Brain microvascular endothelial cell (primary cell): ENCODE results near the gene C4BPB.

Source experiments
- DNase-seq: peaks from one replicate; pipeline ENCODE4 v3.0.0-alpha.2; 2020
- H3K27ac ChIP-seq: fragments of 250-450 bp; sonication (Bioruptor Pico); 2 replicates; pipeline ENCODE4 v1.5.1; 2020; ENCODE audit warnings: mild to moderate bottlenecking, moderate library complexity
- H3K27me3 ChIP-seq: fragments of 250-450 bp; sonication (Bioruptor Pico); replicated peaks from 2 replicates; pipeline ENCODE4 v1.5.1; 2020; ENCODE audit warnings: mild to moderate bottlenecking
- H3K36me3 ChIP-seq: fragments of 250-450 bp; sonication (Bioruptor Pico); replicated peaks from 2 replicates; pipeline ENCODE4 v1.5.1; 2020; ENCODE audit warnings: mild to moderate bottlenecking
- H3K4me3 ChIP-seq: 2 replicates; pipeline ENCODE4 v1.5.1; 2011; ENCODE audit warnings: low read depth, mild to moderate bottlenecking, control low read depth, low read length, moderate library complexity
- in situ Hi-C: cut with HindIII; loops from 2 replicates; pipeline ENCODE4 v1.10.0; 2017; ENCODE audit warnings: low sequenced_read_pairs, low pct_ligation_motif_present
- TF ChIP-seq, protein P1 (sequence below): IDR thresholded peaks from 2 replicates; pipeline ENCODE4 v1.5.1; 2011; ENCODE audit warnings: low read depth, mild to moderate bottlenecking, moderate library complexity, low read length, control low read depth, inconsistent platforms; ENCODE audit errors: missing control alignments

C4BPB gene

GRCh38 chr1:207128336-207128921, 39.8 kb downstream of the C4BPB start:
- in situ Hi-C loops: no loop called here
- TF ChIP-seq, protein P1, sequence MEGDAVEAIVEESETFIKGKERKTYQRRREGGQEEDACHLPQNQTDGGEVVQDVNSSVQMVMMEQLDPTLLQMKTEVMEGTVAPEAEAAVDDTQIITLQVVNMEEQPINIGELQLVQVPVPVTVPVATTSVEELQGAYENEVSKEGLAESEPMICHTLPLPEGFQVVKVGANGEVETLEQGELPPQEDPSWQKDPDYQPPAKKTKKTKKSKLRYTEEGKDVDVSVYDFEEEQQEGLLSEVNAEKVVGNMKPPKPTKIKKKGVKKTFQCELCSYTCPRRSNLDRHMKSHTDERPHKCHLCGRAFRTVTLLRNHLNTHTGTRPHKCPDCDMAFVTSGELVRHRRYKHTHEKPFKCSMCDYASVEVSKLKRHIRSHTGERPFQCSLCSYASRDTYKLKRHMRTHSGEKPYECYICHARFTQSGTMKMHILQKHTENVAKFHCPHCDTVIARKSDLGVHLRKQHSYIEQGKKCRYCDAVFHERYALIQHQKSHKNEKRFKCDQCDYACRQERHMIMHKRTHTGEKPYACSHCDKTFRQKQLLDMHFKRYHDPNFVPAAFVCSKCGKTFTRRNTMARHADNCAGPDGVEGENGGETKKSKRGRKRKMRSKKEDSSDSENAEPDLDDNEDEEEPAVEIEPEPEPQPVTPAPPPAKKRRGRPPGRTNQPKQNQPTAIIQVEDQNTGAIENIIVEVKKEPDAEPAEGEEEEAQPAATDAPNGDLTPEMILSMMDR: no peak
- H3K36me3 ChIP-seq: no peaks in the 10 kb centered on the region

GRCh38 chr1:207129053-207129452, 40.4 kb downstream of the C4BPB start:
- Histone ChIP-seq H3K4me3 (no peak overlapping the region), H3K27ac (no peak overlapping the region), H3K27me3 (no peaks in the 10 kb centered on the region), H3K36me3 (no peaks in the 10 kb centered on the region)
- in situ Hi-C loops: no loop called here
- TF ChIP-seq, protein P1: no peak
- DNase-seq: no peak

More at GRCh38 chr1:207128336-207128921, 39.8 kb downstream of the C4BPB start:
- DNase-seq: no peak
- Histone ChIP-seq H3K4me3 (no peak overlapping the region), H3K27ac (no peak overlapping the region), H3K27me3 (no peaks in the 10 kb centered on the region)

- TF ChIP-seq, protein P1: no peak
- H3K36me3 ChIP-seq: no peaks in the 10 kb centered on the region
- DNase-seq: no peak
- no peak overlapping the region for H3K4me3 ChIP-seq
- in situ Hi-C loops: no loop called here
- H3K27ac ChIP-seq: no peak overlapping the region
- no peaks in the 10 kb centered on the region for H3K27me3 ChIP-seq
Measured at GRCh38 chr1:207130252-207131036, 41.8 kb downstream of the C4BPB start.

- Histone ChIP-seq H3K36me3 (no peaks in the 10 kb centered on the region), H3K27ac (no peak overlapping the region), H3K27me3 (no peaks in the 10 kb centered on the region), H3K4me3 (no peak overlapping the region)
- in situ Hi-C loops: no loop called here
- TF ChIP-seq, protein P1: no peak
- DNase-seq: no peak
Measured at GRCh38 chr1:207131163-207131562, 42.5 kb downstream of the C4BPB start.

DNA sequence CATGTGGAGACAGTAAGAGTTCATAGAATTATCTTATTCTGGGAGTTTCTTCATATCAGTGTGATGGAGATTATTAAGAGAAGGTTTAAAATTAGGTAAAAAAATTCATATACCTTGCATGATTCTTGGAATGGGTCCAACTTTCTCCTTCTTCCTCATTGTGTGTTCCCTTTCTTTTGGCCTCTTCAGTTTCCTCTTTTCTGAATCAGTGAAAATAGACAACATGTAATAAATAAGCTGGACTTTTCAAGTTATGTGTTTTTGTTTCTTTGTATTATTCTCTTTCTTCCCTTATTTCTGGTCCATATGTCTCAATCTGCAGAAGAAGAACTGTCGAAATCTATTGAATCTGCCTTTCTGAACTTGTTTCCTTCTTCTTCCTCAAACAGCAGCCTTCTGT, 45.9 kb downstream of the C4BPB start:
- H3K36me3 ChIP-seq: no peaks in the 10 kb centered on the region
- no peak overlapping the region for H3K27ac ChIP-seq
- no peaks in the 10 kb centered on the region for H3K27me3 ChIP-seq
- TF ChIP-seq, protein P1: no peak
- H3K4me3 ChIP-seq: no peak overlapping the region
- no peak for DNase-seq
- in situ Hi-C loops: no loop called here
